Keratinocyte (primary cell): ENCODE results near the gene LAMP1. TPM values are rescaled to one million over a fixed set of nuclear protein-coding genes. Genes with fewer than 3 reads are reported as not detected.

Experiments used
- DNase-seq: peaks from one replicate; pipeline ENCODE4 v3.0.0-alpha.2; 2011; ENCODE audit warnings: low read depth, missing footprints, low spot score
- FAIRE-seq: peaks from 2 replicates; lab custom pipeline; 2011; peaks lifted over from hg19 to GRCh38; lab: Jason Lieb, UNC
- H2AFZ ChIP-seq: 2 replicates; pipeline ENCODE4 v1.6.0; 2012; ENCODE audit warnings: low read length, control low read depth, inconsistent platforms; ENCODE audit not compliant: control insufficient read depth
- H3K27ac ChIP-seq: 2 replicates; pipeline ENCODE4 v1.5.1; 2011; ENCODE audit warnings: low read length; ENCODE audit not compliant: control insufficient read depth, insufficient read depth
- H3K27me3 ChIP-seq: 3 replicates; pipeline ENCODE4 v1.6.0; 2011; ENCODE audit warnings: low read length; ENCODE audit not compliant: control insufficient read depth, insufficient read depth; ENCODE audit errors: extremely low read depth
- H3K36me3 ChIP-seq, 2 experiments: 2 replicates in 1 of 2; 3 replicates in 1 of 2; pipeline ENCODE4 v1.5.1; 2011; ENCODE audit warnings: low read length in 2 of 2, mild to moderate bottlenecking in 1 of 2; ENCODE audit not compliant: control insufficient read depth in 2 of 2, insufficient read depth in 2 of 2; ENCODE audit errors: extremely low read depth in 1 of 2
- H3K4me1 ChIP-seq: 3 replicates; pipeline ENCODE4 v1.5.1; 2011; ENCODE audit warnings: low read length; ENCODE audit not compliant: control insufficient read depth, insufficient read depth; ENCODE audit errors: extremely low read depth
- H3K4me2 ChIP-seq: 3 replicates; pipeline ENCODE4 v1.6.0; 2011; ENCODE audit warnings: low read depth, low read length; ENCODE audit not compliant: control insufficient read depth, insufficient read depth; ENCODE audit errors: extremely low read depth
- H3K4me3 ChIP-seq, 3 experiments: fragments of 200-600 bp in 1 of 3; sonication (generic) in 1 of 3; 2 replicates in 2 of 3; 3 replicates in 1 of 3; pipeline ENCODE4 v1.5.1; 2011 to 2016; ENCODE audit warnings: low read length in 3 of 3, mild to moderate bottlenecking in 3 of 3, control low read depth in 2 of 3, inconsistent platforms in 1 of 3, low read depth in 1 of 3, mixed read lengths in 1 of 3, mixed run types in 1 of 3, moderate library complexity in 1 of 3; ENCODE audit not compliant: control insufficient read depth in 2 of 3, insufficient read depth in 2 of 3; ENCODE audit errors: extremely low read depth in 1 of 3
- H3K79me2 ChIP-seq: 2 replicates; pipeline ENCODE4 v1.6.0; 2012; ENCODE audit warnings: low read length; ENCODE audit not compliant: control insufficient read depth, insufficient read depth
- H3K9ac ChIP-seq: 3 replicates; pipeline ENCODE4 v1.6.0; 2011; ENCODE audit warnings: low read length; ENCODE audit not compliant: control insufficient read depth, insufficient read depth; ENCODE audit errors: extremely low read depth
- H3K9me1 ChIP-seq: 3 replicates; pipeline ENCODE4 v1.6.0; 2011; ENCODE audit warnings: low read length; ENCODE audit not compliant: control insufficient read depth, insufficient read depth; ENCODE audit errors: extremely low read depth
- H3K9me3 ChIP-seq: 2 replicates; pipeline ENCODE4 v1.5.1; 2012; ENCODE audit warnings: low read depth, low read length; ENCODE audit not compliant: control insufficient read depth
- H4K20me1 ChIP-seq: 3 replicates; pipeline ENCODE4 v1.6.0; 2011; ENCODE audit warnings: low read length; ENCODE audit not compliant: control insufficient read depth, insufficient read depth; ENCODE audit errors: extremely low read depth
- EZH2 ChIP-seq: IDR thresholded peaks from one replicate; pipeline ENCODE4 v1.6.1; 2012; ENCODE audit warnings: inconsistent platforms, mild to moderate bottlenecking, low read length, moderate library complexity
- dilution Hi-C: fragments of 300-500 bp; cut with MboI; formaldehyde crosslinking; loops from one replicate; pipeline ENCODE4 v1.7.0; 2020; ENCODE audit warnings: low sequenced_read_pairs; ENCODE audit not compliant: extremely low pct_ligation_motif_present
- polyA plus RNA-seq, 5 experiments: library from polyadenylated mRNA; depleted of rRNA in 3 of 5; stranded (reverse) in 3 of 5; stranded (forward) in 1 of 5; unstranded in 1 of 5; fragments of >200 nt; gene quantifications; 1 replicate in 1 of 5; 2 replicates in 3 of 5; 3 replicates in 1 of 5; pipeline versions ENCODE4 v1.2.1 to v1.2.3, GENCODE V29; 2011 to 2012; ENCODE audit warnings: missing spikeins in 2 of 5, low read depth in 1 of 5, low replicate concordance in 1 of 5
- TF ChIP-seq, protein P1 (sequence below), 3 experiments: IDR thresholded peaks in 1 of 3; conservative IDR thresholded peaks in 1 of 3; optimal IDR thresholded peaks in 1 of 3; 2 replicates in 2 of 3; 3 replicates in 1 of 3; pipeline versions ENCODE3 to v1.5.1; 2011; ENCODE audit warnings: low read length in 3 of 3, mild to moderate bottlenecking in 3 of 3, moderate library complexity in 2 of 3, control low read depth in 1 of 3, inconsistent platforms in 1 of 3; ENCODE audit not compliant: insufficient read depth in 2 of 3; ENCODE audit errors: extremely low read depth in 1 of 3

LAMP1 gene
- polyA plus RNA-seq, 1 donor (not counting 4 experiments of a cell fraction or from before 2014, with no cell fraction given) = 202 TPM

DNA sequence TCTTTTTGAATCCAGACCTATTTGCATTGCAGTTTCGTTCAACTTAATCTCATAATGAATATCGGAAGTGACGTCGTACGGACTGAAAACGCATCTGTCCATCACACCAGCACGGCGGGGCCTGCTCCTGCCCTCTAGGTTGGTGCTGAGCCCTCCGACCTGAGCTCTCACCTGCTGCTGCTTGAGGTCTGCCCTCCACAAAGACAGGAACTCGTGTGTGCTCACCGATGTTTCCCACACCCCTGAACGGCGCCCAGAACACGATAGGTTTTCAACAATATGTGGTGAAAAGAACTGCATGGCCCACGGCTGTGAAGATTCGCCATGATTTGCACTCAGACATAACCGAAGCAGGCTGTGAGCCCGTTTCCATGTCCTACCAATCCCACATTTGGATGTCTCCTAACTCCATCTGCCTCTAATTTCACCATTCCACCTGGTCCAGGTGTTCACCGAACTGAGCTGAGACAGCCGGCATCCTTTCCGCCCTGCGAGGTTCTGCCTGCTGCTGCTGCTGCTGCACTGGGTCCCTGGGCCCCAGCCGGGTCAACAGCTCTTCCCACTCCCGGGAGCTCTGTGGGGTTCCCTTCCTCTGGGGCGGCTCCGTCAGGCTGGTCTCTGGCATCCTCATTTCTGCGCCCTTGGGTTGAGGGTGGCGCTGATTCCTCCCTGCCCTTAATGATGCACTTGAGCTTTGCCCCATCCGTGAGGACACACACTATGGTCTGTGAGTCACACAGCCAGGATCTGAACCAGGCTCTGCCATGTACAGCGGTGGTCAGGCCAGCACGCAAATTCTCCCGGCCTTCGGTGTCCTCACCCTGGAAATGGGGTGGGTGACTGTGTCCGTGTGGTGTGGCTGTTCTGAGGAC, 46.0 kb downstream of the LAMP1 start:
- no peaks in the 10 kb centered on the region for H3K79me2 ChIP-seq
- H3K4me3 ChIP-seq = no peak overlapping the region
- H3K27me3 ChIP-seq = no peaks in the 10 kb centered on the region
- H3K4me2 ChIP-seq = no peak overlapping the region
- DNase-seq (no peak), FAIRE-seq (no peak)
- H3K4me1 ChIP-seq = no peaks in the 10 kb centered on the region
- no peaks in the 10 kb centered on the region for H4K20me1 ChIP-seq
- H3K9me3 ChIP-seq = peaks cover 2% of the 10 kb centered on the region
- TF ChIP-seq, protein P1, sequence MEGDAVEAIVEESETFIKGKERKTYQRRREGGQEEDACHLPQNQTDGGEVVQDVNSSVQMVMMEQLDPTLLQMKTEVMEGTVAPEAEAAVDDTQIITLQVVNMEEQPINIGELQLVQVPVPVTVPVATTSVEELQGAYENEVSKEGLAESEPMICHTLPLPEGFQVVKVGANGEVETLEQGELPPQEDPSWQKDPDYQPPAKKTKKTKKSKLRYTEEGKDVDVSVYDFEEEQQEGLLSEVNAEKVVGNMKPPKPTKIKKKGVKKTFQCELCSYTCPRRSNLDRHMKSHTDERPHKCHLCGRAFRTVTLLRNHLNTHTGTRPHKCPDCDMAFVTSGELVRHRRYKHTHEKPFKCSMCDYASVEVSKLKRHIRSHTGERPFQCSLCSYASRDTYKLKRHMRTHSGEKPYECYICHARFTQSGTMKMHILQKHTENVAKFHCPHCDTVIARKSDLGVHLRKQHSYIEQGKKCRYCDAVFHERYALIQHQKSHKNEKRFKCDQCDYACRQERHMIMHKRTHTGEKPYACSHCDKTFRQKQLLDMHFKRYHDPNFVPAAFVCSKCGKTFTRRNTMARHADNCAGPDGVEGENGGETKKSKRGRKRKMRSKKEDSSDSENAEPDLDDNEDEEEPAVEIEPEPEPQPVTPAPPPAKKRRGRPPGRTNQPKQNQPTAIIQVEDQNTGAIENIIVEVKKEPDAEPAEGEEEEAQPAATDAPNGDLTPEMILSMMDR (optimal IDR thresholded peaks at IDR 0.05 in 1 of 3, IDR thresholded peaks at IDR 0.05 in 1 of 3, conservative IDR thresholded peaks at IDR 0.05 in 1 of 3; ENCODE audit: extremely low read depth in 1 of 3, insufficient read depth in 2 of 3, low read length in 3 of 3) = no peak
- TF ChIP-seq EZH2 = no peak
- H3K27ac ChIP-seq = no peak overlapping the region
- H2AFZ ChIP-seq = no peak overlapping the region
- no peak overlapping the region for H3K9ac ChIP-seq
- peaks cover 0 to 2% of the 10 kb centered on the region in 2 experiments for H3K36me3 ChIP-seq
- no peaks in the 10 kb centered on the region for H3K9me1 ChIP-seq
- dilution Hi-C loops = no loop called here

DNA sequence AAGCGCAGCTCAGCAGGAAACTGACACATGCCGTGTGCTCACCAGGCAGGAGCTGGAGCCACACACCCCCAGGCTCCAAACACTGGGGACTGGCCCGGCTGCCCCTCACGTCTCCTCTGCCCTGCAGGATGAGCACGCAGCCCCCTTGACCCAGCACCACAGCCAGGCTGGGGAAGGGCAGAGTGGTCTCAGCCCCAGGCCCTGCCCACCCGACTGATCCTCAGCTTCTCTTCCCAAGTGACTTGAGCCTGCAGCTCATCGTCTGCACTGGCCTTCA, 46.6 kb downstream of the LAMP1 start:
- Histone ChIP-seq H3K27me3 (no peaks in the 10 kb centered on the region), H3K9me1 (no peaks in the 10 kb centered on the region), H3K36me3 (peaks cover under 1 to 2% of the 10 kb centered on the region in 2 experiments), H3K9me3 (peaks cover 2% of the 10 kb centered on the region), H2AFZ (no peak overlapping the region), H3K79me2 (no peaks in the 10 kb centered on the region), H3K9ac (no peak overlapping the region), H3K4me1 (no peaks in the 10 kb centered on the region), H3K4me2 (no peak overlapping the region), H3K27ac (no peak overlapping the region), H4K20me1 (no peaks in the 10 kb centered on the region), H3K4me3 (no peak overlapping the region)
- FAIRE-seq (no peak), DNase-seq (no peak)
- dilution Hi-C loops = no loop called here
- TF ChIP-seq, protein P1 (optimal IDR thresholded peaks at IDR 0.05 in 1 of 3, IDR thresholded peaks at IDR 0.05 in 1 of 3, conservative IDR thresholded peaks at IDR 0.05 in 1 of 3; ENCODE audit: extremely low read depth in 1 of 3, insufficient read depth in 2 of 3, low read length in 3 of 3) = no peak
- TF ChIP-seq EZH2 = no peak
